ENCODE data around the gene IFT81.
"Not testable (repeated sequence)": the region's sequence is repeated elsewhere in the genome, so short reads cannot be mapped to it uniquely, and the experiment has no call there.

The IFT81 gene

GRCh38 chr12:110224379-110225304, 100.5 kb downstream of the IFT81 start:
- TF ChIP-seq, protein P1, sequence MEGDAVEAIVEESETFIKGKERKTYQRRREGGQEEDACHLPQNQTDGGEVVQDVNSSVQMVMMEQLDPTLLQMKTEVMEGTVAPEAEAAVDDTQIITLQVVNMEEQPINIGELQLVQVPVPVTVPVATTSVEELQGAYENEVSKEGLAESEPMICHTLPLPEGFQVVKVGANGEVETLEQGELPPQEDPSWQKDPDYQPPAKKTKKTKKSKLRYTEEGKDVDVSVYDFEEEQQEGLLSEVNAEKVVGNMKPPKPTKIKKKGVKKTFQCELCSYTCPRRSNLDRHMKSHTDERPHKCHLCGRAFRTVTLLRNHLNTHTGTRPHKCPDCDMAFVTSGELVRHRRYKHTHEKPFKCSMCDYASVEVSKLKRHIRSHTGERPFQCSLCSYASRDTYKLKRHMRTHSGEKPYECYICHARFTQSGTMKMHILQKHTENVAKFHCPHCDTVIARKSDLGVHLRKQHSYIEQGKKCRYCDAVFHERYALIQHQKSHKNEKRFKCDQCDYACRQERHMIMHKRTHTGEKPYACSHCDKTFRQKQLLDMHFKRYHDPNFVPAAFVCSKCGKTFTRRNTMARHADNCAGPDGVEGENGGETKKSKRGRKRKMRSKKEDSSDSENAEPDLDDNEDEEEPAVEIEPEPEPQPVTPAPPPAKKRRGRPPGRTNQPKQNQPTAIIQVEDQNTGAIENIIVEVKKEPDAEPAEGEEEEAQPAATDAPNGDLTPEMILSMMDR (IDR thresholded peaks at IDR 0.05; ENCODE audit: insufficient read depth, low read depth, low read length, missing control alignments), result no peak
- no peak for DNase-seq (ENCODE audit: low read depth)
- no peak overlapping the region for H3K4me3 ChIP-seq (ENCODE audit: low read depth, low read length)

- TF ChIP-seq, protein P1 (IDR thresholded peaks at IDR 0.05; ENCODE audit: insufficient read depth, low read depth, low read length, missing control alignments), result no peak
- H3K4me3 ChIP-seq (ENCODE audit: low read depth, low read length), result no peak overlapping the region
- no peak for DNase-seq (ENCODE audit: low read depth)
These were observed 103.0 kb downstream of the IFT81 start for GRCh38 chr12:110227138-110227537.

GRCh38 chr12:110228348-110228747, 104.2 kb downstream of the IFT81 start:
- not testable (repeated sequence) for DNase-seq (ENCODE audit: low read depth); H3K4me3 ChIP-seq (ENCODE audit: low read depth, low read length)

GRCh38 chr12:110228756-110229155, 104.6 kb downstream of the IFT81 start:
- TF ChIP-seq, protein P1 (IDR thresholded peaks at IDR 0.05; ENCODE audit: insufficient read depth, low read depth, low read length, missing control alignments), result no peak
- no peak for DNase-seq (ENCODE audit: low read depth)
- H3K4me3 ChIP-seq (ENCODE audit: low read depth, low read length), result no peak overlapping the region

- TF ChIP-seq, protein P1 (IDR thresholded peaks at IDR 0.05; ENCODE audit: insufficient read depth, low read depth, low read length, missing control alignments), result no peak
- H3K4me3 ChIP-seq (ENCODE audit: low read depth, low read length), result no peak overlapping the region
- DNase-seq (ENCODE audit: low read depth), result no peak
These were observed 105.3 kb downstream of the IFT81 start for GRCh38 chr12:110229409-110229808.

DNA sequence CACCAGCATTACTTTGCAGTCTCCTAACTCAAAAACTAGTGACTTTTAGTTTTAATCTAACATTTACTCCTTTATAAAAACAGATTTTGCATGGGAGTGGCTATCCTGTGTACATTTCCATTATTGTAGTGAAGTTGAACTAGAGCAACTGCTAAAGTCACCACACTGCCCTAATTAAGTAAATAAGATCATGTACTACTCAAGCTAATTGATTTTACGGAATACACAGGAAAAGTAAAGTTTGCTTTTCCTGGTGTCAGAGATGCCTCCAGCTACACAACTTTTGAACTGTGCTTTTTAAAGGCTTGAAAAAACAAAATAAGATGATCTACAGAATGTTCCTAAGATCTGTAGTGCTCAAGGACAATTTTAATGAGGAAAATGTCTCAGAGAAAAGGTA, 106.5 kb downstream of the IFT81 start:
- TF ChIP-seq, protein P1 (IDR thresholded peaks at IDR 0.05; ENCODE audit: insufficient read depth, low read depth, low read length, missing control alignments), result no peak
- DNase-seq (ENCODE audit: low read depth), result no peak
- no peak overlapping the region for H3K4me3 ChIP-seq (ENCODE audit: low read depth, low read length)

- TF ChIP-seq, protein P1 (IDR thresholded peaks at IDR 0.05; ENCODE audit: insufficient read depth, low read depth, low read length, missing control alignments), result no peak
- no peak for DNase-seq (ENCODE audit: low read depth)
- H3K4me3 ChIP-seq (ENCODE audit: low read depth, low read length), result no peak overlapping the region
These were observed 109.2 kb downstream of the IFT81 start for GRCh38 chr12:110233212-110233903.
